GM12873 (cell line): Measurements from ENCODE around the gene NAGA.

Source experiments
- CTCF ChIP-seq: IDR thresholded peaks from 2 replicates; pipeline ENCODE4 v1.5.1; 2012; ENCODE audit warnings: low read depth, mild to moderate bottlenecking, moderate library complexity, low read length, control low read depth; ENCODE audit not compliant: insufficient read depth; ENCODE audit errors: missing control alignments

The NAGA gene

GRCh38 chr22:42091455-42091782, 20.8 kb upstream of the NAGA start:
- no peak for TF ChIP-seq CTCF

GRCh38 chr22:42090596-42091454, 20.2 kb upstream of the NAGA start, which contains the start of gene NDUFA6:
Gene NDUFA6 (minus strand): TSS chr22:42090772. CDS start chr22:42090744, 28 bp downstream.
- TF ChIP-seq CTCF = peak; percentile 99

GRCh38 chr22:42086051-42086450, 15.4 kb upstream of the NAGA start:
- no peak for TF ChIP-seq CTCF

- no peak for TF ChIP-seq CTCF
These were observed 14.3 kb upstream of the NAGA start for GRCh38 chr22:42084874-42085273.

GRCh38 chr22:42083119-42083518, 12.5 kb upstream of the NAGA start:
- TF ChIP-seq CTCF = no peak

- TF ChIP-seq CTCF = no peak
These were observed 9.7 kb upstream of the NAGA start for GRCh38 chr22:42080287-42080686.

GRCh38 chr22:42079319-42080251, 9.0 kb upstream of the NAGA start, which contains the start of gene SMDT1:
Gene SMDT1 (plus strand): TSS chr22:42079700. CDS start chr22:42079769, 69 bp downstream.
- no peak for TF ChIP-seq CTCF
